Stimulated activated CD4-positive, alpha-beta T cell treated with anti-CD3 and anti-CD28 coated beads, Interleukin-12 subunit alpha, Interleukin-12 subunit beta, amount 100 ng/mL, for 48 hours (primary cell): ENCODE results near the gene MT1E.
A peak's percentile ranks its signal among the peaks of the same experiment; 100 is the strongest.
"Not testable (repeated sequence)": the region's sequence is repeated elsewhere in the genome, so short reads cannot be mapped to it uniquely, and the experiment has no call there.

Experiments
- DNase-seq, 3 donors: peaks; one replicate each; pipeline ENCODE4 v3.0.0-alpha.2; 2020; ENCODE audit warnings: low read depth in 2 of 3, low spot score in 1 of 3

MT1E gene

DNA sequence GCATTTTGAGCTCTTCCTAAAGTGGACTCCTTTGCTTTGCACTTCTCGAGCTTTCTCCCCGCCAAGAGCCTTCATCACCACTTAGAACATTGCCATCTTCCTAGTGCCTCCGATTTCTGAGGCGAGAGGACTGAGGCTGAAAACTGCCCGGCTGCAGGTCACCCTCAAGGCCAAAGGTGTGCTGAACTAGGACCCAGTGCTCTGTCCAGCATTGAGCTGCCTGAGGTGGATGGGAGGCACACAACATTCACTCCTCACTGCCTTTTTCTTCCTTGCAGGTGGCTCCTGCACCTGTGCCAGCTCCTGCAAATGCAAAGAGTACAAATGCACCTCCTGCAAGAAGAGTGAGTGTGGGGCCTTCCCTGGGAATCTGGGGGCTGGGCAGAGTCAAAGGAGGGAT, 18.3 kb downstream of the MT1E start:
- DNase-seq = no peak

DNA sequence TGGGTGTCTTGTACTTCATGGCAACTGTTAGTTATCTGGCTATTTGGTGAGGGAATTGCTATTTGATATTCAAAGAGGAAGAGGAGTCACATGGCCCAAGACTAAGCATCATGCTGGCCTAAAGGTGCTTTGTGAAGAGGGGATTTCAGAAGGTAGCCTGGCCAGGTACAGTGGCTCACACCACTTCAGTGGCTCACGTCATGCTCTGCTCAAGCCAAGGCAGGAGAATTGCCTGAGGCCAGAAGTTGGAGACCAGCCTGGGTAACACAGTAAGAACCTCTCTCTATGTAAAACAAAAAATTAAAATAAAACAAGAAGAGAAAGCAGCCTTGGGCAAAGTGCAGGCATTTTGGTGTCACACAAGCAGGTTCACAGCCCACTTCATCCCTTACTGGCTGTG, 19.7 kb downstream of the MT1E start:
- no peak for DNase-seq

- no peak for DNase-seq
Measured at GRCh38 chr16:56645838-56646237, 20.3 kb downstream of the MT1E start.

GRCh38 chr16:56647641-56648431, 22.3 kb downstream of the MT1E start:
- DNase-seq = no peak

- no peak for DNase-seq
Measured at GRCh38 chr16:56649271-56649670, 23.7 kb downstream of the MT1E start.

GRCh38 chr16:56649820-56650219, 24.2 kb downstream of the MT1E start:
- DNase-seq = no peak

GRCh38 chr16:56651586-56651985, 26.0 kb downstream of the MT1E start, which contains the start of gene MT1B:
Gene MT1B, plus strand, starts transcription at chr16:56651886. Its CDS starts 68 bp downstream, at chr16:56651954.
- DNase-seq = no peak

- no peak for DNase-seq
Measured at GRCh38 chr16:56652600-56652999, 27.0 kb downstream of the MT1E start.

DNA sequence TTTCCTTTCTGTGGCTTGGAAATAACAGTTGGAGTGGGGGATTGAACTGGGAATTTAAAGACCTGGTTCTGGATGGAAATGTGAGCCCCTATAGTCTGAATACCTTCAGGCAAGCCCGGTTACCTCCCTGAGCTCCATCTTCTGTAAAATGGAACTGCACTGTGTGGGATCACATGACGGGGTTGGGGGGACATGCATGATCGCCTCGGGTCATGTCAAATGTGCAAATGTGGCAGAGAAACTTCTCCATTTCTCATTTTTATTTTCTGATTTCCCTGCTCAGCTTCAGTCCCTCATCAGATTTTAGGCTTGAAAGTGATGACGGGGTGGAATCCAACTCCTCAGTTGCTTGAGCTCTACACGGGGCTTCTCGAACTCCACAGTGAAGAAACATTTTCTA, 27.6 kb downstream of the MT1E start:
- no peak for DNase-seq

- peak in 2 of 3 donors; percentile 57 to 60 for DNase-seq
Measured at GRCh38 chr16:56657555-56658326, 32.2 kb downstream of the MT1E start, which contains the start of gene MT1F. Gene MT1F, plus strand, starts transcription at chr16:56657959. Its CDS starts 100 bp downstream, at chr16:56658059.

- no peak for DNase-seq
Measured at GRCh38 chr16:56658327-56658875, 32.8 kb downstream of the MT1E start.

GRCh38 chr16:56662357-56663354, 37.1 kb downstream of the MT1E start:
- DNase-seq = no peak

GRCh38 chr16:56664506-56664905, 38.9 kb downstream of the MT1E start:
- no peak for DNase-seq

DNA sequence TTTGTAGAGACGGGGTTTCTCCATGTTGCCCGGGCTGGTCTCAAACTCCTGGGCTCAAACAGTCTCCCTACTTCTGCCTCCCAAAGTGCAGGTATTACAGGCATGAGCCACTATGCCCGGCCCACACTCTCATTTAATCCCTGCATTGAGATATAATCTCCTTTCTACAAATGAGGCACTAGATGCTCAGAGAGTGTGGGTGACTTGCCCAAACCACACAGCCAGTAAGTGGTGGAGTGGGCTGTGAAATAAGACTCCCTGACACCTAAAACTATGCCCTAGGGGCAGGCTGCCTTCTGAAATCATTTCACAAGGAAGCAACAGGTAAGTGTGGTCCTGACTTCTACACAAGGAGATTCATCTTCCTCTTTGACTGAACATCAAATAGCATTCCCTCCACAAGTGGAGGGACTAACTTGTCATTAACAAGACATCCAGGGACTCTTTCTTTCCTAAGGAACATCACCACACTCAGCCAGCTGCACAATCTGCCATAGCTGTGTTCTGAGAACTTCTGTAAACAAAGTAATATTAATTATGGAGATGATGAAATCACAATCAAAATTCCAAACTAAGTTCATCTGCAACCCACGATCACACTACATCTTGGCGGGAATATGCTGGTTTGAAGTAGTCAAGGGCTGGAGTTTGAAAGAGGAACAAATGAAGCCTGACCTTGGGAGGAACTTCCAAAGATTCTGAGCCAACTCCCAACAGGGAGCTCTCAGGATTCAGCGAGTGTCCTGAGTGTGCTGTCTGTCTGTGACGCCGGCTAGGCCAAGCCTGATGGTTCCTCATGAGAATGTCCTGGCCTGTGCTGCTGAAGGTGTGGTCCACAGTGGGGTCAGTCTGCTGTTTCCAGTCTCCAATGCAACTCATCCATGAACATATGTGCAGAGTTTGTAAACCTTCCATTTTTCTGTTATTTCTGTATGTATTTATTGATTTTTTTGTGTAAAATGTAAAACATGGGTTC, 40.0 kb downstream of the MT1E start:
- DNase-seq = not testable (repeated sequence)

GRCh38 chr16:56667581-56668571, 42.3 kb downstream of the MT1E start, which contains the start of gene MT1G:
Gene MT1G, minus strand, starts transcription at chr16:56668065. Its CDS starts 72 bp downstream, at chr16:56667993.
- no peak for DNase-seq

DNA sequence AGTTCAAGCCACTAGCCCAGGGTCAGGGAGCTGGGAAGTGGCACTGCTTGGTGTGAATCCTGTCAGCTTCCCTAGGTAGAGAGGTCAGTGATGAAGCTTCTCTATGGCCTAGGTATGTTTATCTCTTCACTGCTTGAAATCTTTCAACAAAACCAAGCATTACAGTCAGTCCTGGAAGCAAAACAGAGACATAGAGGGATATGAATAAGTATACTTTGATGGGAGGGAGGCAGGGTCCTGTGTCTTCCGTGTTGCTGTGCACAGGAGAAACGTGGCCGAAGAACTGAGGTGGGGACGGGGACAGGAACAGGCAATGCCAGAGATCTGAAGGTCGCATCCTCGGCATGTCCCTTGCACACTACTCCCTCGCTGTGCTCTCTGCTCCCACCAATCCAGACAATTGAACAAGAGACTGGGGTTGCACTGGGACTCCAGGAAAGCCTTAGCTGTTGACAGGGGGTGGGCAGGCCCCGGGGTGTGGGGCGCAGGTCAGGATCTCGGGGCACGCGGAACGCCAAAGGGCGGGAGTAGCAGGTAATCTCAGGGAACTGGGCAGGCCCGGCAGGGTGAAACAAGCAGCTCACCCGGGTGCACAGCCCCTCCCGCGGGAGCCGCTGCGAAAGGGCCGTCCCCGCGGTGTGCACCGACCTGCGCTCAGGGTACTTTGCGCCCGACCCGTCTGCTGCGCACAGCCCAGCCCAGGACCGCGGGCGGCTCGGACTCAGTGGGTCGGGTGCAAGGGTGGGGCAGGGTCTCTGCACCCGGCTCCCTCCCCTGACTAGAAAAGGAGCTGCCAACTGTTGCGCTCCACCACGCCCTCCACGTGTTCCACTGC, 43.6 kb downstream of the MT1E start, which contains the start of gene MT1H:
Gene MT1H, plus strand, starts transcription at position 810 of the 835 bp plus-strand sequence. CDS start 71 bp downstream, outside the sequence.
- no peak for DNase-seq
